ENCODE measurements around the gene METRN.

The METRN gene

DNA sequence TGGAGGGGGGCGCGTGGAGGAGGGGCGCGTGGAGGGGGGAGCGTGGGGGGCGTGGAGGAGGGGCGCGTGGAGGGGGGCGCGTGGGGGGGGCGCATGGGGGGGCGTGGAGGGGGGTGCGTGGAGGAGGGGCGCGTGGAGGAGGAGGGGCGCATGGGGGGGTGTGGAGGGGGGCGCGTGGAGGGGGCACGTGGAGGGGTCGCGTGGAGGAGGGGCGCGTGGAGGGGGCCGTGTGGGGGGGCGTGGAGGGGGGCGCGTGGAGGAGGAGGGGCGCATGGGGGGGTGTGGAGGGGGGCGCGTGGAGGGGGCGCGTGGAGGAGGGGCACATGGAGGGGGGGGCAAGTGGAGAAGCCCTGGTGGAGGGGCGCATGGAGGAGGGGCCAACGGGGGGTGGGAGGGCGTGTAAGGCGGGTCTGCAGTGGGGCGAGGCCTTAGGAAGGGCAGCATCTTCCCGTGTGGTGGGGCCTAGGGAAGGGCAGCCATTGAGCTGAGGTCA is 52.9 kb downstream of the METRN start:
- DNase-seq (ENCODE audit: insufficient read length, low spot score) (no peak), FAIRE-seq (no peak)

DNA sequence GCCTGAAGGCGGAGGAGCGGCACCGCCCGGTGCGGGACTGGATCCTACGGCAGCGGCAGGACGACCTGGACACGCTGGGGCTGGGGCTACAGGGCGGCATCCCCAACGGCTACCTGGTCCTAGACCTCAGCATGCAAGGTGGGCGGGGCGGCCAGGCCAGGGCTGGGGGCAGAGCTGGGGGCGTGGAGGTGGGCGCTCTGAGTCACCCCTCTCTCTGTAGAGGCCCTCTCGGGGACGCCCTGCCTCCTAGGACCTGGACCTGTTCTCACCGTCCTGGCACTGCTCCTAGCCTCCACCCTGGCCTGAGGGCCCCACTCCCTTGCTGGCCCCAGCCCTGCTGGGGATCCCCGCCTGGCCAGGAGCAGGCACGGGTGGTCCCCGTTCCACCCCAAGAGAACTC is 53.5 kb downstream of the METRN start:
- DNase-seq (ENCODE audit: insufficient read length, low spot score), result no peak
- FAIRE-seq, result no peak
